Astrocyte of the spinal cord (primary cell): ENCODE data around the gene STPG2.
A peak's percentile ranks its signal among the peaks of the same experiment; 100 is the strongest.

ENCODE experiments used
- DNase-seq: peaks from one replicate; pipeline ENCODE4 v3.0.0; 2011; ENCODE audit warnings: low read depth, low spot score
- H3K4me3 ChIP-seq: 2 replicates; pipeline ENCODE4 v1.5.1; 2011; ENCODE audit warnings: low read depth, mild to moderate bottlenecking, low read length, moderate library complexity
- in situ Hi-C: cut with HindIII; loops from 2 replicates; pipeline ENCODE4 v1.10.0; 2017; ENCODE audit warnings: low sequenced_read_pairs
- TF ChIP-seq, protein P1 (sequence below): IDR thresholded peaks from 2 replicates; pipeline ENCODE4 v1.5.1; 2012; ENCODE audit warnings: low read depth, mild to moderate bottlenecking, low read length, inconsistent platforms

The STPG2 gene

DNA sequence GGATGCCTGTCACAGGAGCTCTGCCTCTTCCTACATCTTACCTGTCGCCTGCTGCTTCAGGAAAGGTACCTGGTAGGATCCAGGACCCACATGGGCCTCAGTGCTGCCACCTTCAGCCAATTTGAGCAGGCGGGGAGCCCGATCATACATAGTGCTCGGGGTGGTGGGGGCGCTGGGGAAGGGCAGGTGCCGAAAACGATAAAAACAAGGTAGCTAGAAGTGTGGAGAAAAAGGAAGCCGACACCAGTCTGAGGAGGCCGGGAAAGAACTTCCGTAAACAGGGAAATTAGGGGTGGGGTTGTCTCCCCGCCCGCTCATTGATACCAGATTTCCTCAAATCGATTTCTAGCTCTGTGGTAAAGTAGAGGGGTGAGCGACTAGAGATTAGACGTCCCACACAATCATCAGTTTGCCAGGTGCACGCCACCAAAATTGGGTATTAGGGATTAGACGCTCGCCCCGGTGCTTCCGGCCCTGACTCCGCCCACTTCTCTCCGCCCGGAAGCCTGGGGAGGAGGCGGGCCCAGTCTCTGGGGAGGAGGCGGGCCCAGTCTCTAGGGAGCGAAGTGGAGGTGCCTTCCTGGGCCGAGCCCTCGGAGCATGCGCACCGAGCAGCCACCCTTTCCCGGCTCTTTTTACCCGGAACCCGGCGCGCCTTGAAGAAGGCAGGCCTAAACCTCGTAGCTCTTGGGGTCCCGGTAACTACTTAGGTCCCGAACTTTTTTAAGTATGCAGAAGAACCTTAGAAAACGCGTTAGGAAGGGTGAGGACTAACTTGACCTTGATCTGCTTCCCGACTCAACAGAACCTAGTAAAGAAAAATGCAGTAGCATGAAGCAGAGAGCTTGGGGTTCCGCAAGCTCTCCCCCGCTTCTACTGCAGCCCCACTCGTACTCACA, at the start of gene STPG2:
Gene STPG2 (minus strand): TSS at position 476 of the 899 bp plus-strand sequence.
- peak within 1 kb of the TSS; percentile 68 for H3K4me3 ChIP-seq
- in situ Hi-C loops, result no loop called here
- DNase-seq, result peak; percentile 92
- TF ChIP-seq, protein P1, sequence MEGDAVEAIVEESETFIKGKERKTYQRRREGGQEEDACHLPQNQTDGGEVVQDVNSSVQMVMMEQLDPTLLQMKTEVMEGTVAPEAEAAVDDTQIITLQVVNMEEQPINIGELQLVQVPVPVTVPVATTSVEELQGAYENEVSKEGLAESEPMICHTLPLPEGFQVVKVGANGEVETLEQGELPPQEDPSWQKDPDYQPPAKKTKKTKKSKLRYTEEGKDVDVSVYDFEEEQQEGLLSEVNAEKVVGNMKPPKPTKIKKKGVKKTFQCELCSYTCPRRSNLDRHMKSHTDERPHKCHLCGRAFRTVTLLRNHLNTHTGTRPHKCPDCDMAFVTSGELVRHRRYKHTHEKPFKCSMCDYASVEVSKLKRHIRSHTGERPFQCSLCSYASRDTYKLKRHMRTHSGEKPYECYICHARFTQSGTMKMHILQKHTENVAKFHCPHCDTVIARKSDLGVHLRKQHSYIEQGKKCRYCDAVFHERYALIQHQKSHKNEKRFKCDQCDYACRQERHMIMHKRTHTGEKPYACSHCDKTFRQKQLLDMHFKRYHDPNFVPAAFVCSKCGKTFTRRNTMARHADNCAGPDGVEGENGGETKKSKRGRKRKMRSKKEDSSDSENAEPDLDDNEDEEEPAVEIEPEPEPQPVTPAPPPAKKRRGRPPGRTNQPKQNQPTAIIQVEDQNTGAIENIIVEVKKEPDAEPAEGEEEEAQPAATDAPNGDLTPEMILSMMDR, result peak; percentile 55

DNA sequence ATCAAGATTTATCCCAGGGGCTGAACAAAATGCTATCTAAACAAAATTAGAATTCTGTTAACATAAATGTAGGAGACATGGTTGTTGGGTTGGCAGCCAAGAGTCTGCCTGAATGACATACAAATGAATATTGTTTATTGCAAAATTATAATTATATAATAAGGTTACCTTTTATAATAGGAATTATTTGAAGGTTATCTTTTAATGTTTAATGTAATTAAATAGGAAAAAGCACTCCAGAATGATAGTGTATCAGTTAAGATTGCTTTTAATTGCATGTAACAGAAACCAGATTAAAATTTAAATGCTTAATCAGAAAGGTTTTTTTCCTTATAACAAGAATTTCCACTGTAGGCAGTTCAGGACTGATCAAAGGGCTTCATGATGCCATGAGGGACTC, 42.0 kb upstream of the STPG2 start:
- TF ChIP-seq, protein P1, result no peak
- in situ Hi-C loops, result no loop called here
- no peak for DNase-seq
- no peak overlapping the region for H3K4me3 ChIP-seq

DNA sequence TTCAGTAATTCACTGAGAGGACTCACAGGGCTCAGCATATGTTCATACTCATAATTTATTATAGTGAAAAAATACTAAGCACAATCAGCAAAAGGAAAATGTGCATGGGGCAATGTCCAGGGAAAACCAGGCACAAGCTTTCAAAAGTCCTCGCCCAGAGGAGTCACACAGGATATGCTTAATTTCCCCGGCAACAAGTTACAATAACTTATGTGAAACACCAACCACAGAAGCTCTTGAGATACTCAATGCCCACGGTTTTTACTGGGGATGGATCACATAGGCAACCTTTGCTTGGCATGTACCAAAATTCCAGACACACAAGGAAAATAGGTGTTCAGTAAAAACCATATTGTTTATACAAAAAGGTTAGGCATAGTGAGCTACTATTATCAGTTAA, 38.5 kb upstream of the STPG2 start:
- in situ Hi-C loops, result no loop called here
- H3K4me3 ChIP-seq, result no peak overlapping the region
- peak; percentile 14 for DNase-seq
- TF ChIP-seq, protein P1, result no peak

DNA sequence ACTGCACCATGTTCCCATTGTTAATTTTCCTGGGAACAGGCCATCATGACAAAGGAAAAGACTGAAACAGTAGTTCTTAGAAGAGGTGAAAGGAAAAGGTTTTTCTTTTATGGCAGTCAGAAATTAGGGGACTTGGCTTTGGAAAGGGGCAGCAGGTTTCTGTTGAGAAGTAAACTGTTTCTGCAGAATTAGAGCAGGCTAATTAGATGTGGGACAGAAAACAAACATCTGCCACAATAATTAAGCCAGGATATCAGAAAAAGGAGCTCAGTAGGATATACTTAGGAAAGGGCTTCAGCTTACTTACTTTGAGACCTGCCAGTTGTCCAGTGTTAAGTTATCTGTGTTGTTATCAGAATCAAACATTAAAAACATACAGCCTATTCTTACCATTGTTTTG, 36.7 kb upstream of the STPG2 start:
- DNase-seq, result no peak
- in situ Hi-C loops, result no loop called here
- TF ChIP-seq, protein P1, result no peak
- H3K4me3 ChIP-seq, result no peak overlapping the region

DNA sequence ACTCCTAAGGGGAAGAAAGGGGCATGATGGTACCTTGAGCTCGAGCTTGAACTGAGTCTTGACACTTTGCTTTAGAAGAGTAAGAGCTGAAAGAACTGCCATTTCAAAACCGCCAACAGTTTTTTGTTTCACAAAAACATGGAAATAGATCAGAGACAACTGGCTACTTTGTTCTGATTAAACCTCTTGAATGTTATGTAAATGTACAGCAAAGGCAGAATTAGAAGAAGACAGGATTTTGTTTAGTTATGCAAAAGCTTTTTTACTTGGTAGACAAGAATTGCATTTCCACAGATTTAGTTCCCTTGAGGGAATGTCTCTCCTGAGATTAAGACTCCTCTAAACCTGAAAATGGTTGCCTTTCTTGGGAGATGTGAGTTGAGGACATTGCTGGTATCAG, 33.3 kb upstream of the STPG2 start:
- in situ Hi-C loops, result no loop called here
- no peak overlapping the region for H3K4me3 ChIP-seq
- no peak for DNase-seq
- TF ChIP-seq, protein P1, result no peak

DNA sequence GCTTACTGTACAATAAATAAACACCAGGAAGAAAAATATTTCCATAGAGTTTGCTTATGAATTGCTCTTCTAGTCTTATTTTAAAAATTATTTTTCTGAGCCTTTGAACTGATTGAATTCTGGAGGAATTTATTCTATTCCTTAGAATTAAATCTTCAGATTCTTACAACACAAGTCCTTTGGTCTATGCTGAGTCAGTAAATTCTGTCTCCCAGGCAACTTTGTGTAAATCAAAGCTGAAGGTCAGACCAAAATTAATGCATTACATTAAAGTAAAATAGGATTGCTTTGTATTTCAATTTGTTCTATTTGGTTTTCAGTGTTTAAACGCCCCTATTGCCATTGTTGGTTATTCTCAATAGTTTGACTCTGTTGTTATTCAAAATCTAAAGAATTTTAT, 26.8 kb upstream of the STPG2 start:
- in situ Hi-C loops, result no loop called here
- no peak overlapping the region for H3K4me3 ChIP-seq
- TF ChIP-seq, protein P1, result no peak
- no peak for DNase-seq
